RWPE2 (cell line): ENCODE data around the gene FBXL7.

Source experiments
- ATAC-seq: fragments of 200-7000 bp; cut with Tn5 transposase; 3 replicates; pipeline ENCODE4 v1.9.1; 2021; ENCODE audit warnings: low read depth
- DNase-seq: peaks from one replicate; pipeline ENCODE4 v3.0.0-alpha.2; 2020; ENCODE audit warnings: low spot score
- H3K27ac ChIP-seq: fragments of 450-650 bp; 2 replicates; pipeline ENCODE4 v1.5.1; 2017; ENCODE audit warnings: mild to moderate bottlenecking; ENCODE audit not compliant: poor library complexity, severe bottlenecking
- H3K27me3 ChIP-seq: fragments of 250-450 bp; sonication (Bioruptor Pico); 2 replicates; pipeline ENCODE4 v1.5.1; 2021; ENCODE audit warnings: mild to moderate bottlenecking, moderate library complexity; ENCODE audit not compliant: insufficient read depth, poor library complexity, severe bottlenecking
- H3K36me3 ChIP-seq: fragments of 250-450 bp; sonication (Bioruptor Pico); 2 replicates; pipeline ENCODE4 v1.5.1; 2020; ENCODE audit warnings: low read depth, mild to moderate bottlenecking, moderate library complexity
- H3K4me1 ChIP-seq: fragments of 250-450 bp; sonication (Bioruptor Pico); 2 replicates; pipeline ENCODE4 v1.5.1; 2021; ENCODE audit warnings: mild to moderate bottlenecking, moderate library complexity; ENCODE audit not compliant: insufficient read depth, poor library complexity, severe bottlenecking
- H3K4me3 ChIP-seq: fragments of 250-450 bp; sonication (Bioruptor Pico); 2 replicates; pipeline ENCODE4 v1.5.1; 2021; ENCODE audit warnings: mild to moderate bottlenecking, moderate library complexity; ENCODE audit not compliant: severe bottlenecking
- H3K9me3 ChIP-seq: fragments of 250-450 bp; sonication (Bioruptor Pico); 2 replicates; pipeline ENCODE4 v1.5.1; 2021; ENCODE audit warnings: mild to moderate bottlenecking, moderate library complexity; ENCODE audit not compliant: severe bottlenecking
- CTCF ChIP-seq: fragments of 450-650 bp; IDR thresholded peaks from one replicate; pipeline ENCODE4 v1.5.1; 2017; ENCODE audit warnings: mild to moderate bottlenecking, moderate library complexity; ENCODE audit not compliant: poor library complexity, severe bottlenecking

FBXL7 gene

GRCh38 chr5:15551113-15551504, 51.1 kb downstream of the FBXL7 start:
- no peaks in the 10 kb centered on the region for H3K9me3 ChIP-seq
- ATAC-seq (no peak), DNase-seq (no peak)
- H3K4me1 ChIP-seq, result no peaks in the 10 kb centered on the region
- no peak overlapping the region for H3K4me3 ChIP-seq
- no peaks in the 10 kb centered on the region for H3K27me3 ChIP-seq
- TF ChIP-seq CTCF, result no peak
- H3K27ac ChIP-seq, result no peak overlapping the region
- no peaks in the 10 kb centered on the region for H3K36me3 ChIP-seq

- ATAC-seq, result no peak
- no peak overlapping the region for H3K27ac ChIP-seq
- H3K9me3 ChIP-seq, result no peaks in the 10 kb centered on the region
These were observed 54.6 kb downstream of the FBXL7 start for GRCh38 chr5:15554542-15554941.

GRCh38 chr5:15555176-15555575, 55.2 kb downstream of the FBXL7 start:
- H3K4me1 ChIP-seq, result no peaks in the 10 kb centered on the region
- no peak overlapping the region for H3K4me3 ChIP-seq
- peak; percentile 45; the same call in 2 of the 3 replicates for ATAC-seq
- H3K27ac ChIP-seq, result no peak overlapping the region
- no peak for TF ChIP-seq CTCF
- no peaks in the 10 kb centered on the region for H3K36me3 ChIP-seq
- no peaks in the 10 kb centered on the region for H3K27me3 ChIP-seq
- DNase-seq, result no peak
- no peaks in the 10 kb centered on the region for H3K9me3 ChIP-seq

More at GRCh38 chr5:15554542-15554941, 54.6 kb downstream of the FBXL7 start:
- TF ChIP-seq CTCF, result no peak
- H3K36me3 ChIP-seq, result no peaks in the 10 kb centered on the region
- DNase-seq, result no peak
- H3K4me1 ChIP-seq, result no peaks in the 10 kb centered on the region
- no peaks in the 10 kb centered on the region for H3K27me3 ChIP-seq
- no peak overlapping the region for H3K4me3 ChIP-seq

- Histone ChIP-seq H3K27ac (no peak overlapping the region), H3K4me1 (no peaks in the 10 kb centered on the region), H3K36me3 (no peaks in the 10 kb centered on the region), H3K4me3 (no peak overlapping the region), H3K27me3 (no peaks in the 10 kb centered on the region), H3K9me3 (no peaks in the 10 kb centered on the region)
- TF ChIP-seq CTCF, result no peak
- no peak for DNase-seq
- no peak for ATAC-seq
These were observed 58.3 kb downstream of the FBXL7 start for GRCh38 chr5:15558240-15558639.

GRCh38 chr5:15558681-15559080, 58.7 kb downstream of the FBXL7 start:
- Histone ChIP-seq H3K27ac (no peak overlapping the region), H3K9me3 (no peaks in the 10 kb centered on the region), H3K36me3 (no peaks in the 10 kb centered on the region), H3K4me3 (no peak overlapping the region), H3K4me1 (no peaks in the 10 kb centered on the region), H3K27me3 (no peaks in the 10 kb centered on the region)
- no peak for DNase-seq
- no peak for TF ChIP-seq CTCF
- no peak for ATAC-seq
